HG03575 (cell line): Measurements from ENCODE around the gene GPR35.

Experiments
- ATAC-seq: cut with Tn5 transposase; IDR thresholded peaks from one replicate; pipeline ENCODE4 v1.9.1; 2021; ENCODE audit not compliant: unreplicated experiment, insufficient number of reproducible peaks, low FRiP score; ENCODE audit errors: extremely low read depth

GPR35 gene, protein sequence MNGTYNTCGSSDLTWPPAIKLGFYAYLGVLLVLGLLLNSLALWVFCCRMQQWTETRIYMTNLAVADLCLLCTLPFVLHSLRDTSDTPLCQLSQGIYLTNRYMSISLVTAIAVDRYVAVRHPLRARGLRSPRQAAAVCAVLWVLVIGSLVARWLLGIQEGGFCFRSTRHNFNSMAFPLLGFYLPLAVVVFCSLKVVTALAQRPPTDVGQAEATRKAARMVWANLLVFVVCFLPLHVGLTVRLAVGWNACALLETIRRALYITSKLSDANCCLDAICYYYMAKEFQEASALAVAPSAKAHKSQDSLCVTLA

DNA sequence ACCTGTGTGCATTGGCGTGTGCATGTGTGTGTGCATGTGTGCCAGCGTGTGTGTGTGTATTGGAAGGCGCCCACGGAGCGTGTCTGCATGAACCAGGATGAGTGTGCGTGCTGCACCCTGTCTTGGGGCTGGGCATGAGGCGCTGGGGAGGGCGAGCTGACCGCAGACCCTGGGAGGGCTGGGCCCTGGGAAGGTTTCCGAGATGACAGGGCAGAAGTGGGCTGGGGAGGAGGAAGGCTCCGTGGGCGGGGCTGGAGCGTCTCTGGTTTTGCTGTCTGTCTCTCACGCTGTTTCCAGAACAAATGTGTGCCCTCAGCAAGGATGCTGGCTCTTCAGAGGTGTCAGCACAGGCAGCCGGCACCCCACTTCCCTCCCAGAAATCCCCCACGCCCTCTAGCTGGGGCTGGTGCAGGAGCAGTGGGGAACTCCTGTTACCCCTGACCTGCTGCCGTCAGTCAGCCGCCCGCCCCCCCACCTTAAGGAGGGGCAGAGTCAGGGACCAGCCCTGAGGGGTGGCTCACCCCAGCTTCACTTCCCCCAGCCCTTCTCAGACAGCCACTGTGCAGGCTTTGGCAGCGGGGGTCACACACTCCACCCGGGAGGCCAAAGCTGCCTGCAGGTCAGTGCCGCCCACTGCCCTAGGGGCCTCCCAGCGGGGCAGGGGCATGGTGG is at the start of gene GPR35:
Gene GPR35, plus strand, starts transcription at position 531 of the 672 bp plus-strand sequence. CDS start 4,473 bp downstream, outside the sequence.
- ATAC-seq: no peak

DNA sequence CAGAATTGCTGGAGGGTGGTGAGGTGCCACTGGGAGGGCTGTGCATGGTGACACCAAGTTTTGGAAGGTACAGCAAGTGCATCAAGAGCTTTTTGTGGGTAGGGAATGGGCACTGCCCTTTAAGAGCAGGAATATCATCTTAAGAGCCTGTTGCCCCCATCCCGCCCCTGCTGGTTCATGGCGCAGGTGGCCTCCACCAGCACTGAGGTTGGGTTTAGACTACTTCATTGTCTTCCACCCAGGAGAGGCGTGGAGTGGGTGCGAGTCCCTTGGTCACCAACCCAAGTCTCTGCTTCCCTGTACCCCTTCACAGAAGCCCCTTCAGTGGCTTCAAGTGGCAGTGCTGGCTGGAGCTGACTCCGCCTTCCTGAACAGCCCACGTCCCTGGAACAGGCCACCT is 49.2 kb upstream of the GPR35 start:
- no peak for ATAC-seq

DNA sequence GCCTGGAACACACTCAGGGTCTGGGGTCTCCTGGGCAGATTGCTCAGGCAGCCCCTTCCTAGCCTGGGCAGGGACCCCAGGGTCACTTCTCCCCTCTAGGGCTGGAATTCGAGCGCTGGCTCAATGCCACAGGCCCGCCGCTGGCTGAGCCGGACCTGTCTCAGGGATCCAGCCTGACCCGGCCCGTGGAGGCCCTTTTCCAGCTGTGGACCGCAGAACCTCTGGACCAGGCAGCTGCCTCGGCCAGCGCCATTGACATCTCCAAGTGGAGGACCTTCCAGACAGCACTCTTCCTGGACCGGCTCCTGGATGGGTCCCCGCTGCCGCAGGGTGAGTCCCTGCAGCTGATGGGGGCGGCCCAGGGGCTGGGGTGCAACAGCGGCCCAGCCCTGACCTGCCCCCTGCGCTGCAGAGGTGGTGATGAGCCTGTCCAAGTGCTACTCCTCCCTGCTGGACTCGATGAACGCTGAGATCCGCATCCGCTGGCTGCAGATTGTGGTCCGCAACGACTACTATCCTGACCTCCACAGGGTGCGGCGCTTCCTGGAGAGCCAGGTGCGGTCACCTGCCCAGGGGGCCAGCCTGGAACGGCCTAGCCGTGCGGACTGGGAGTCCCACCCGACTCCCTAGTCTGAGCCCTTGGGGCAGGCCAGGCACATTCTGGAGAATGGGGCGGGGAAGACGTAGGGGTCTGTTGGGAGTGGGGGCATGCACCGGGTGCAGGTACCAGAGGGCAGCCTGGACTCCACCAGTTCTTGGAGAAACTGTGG is 48.7 kb upstream of the GPR35 start:
- ATAC-seq: no peak

DNA sequence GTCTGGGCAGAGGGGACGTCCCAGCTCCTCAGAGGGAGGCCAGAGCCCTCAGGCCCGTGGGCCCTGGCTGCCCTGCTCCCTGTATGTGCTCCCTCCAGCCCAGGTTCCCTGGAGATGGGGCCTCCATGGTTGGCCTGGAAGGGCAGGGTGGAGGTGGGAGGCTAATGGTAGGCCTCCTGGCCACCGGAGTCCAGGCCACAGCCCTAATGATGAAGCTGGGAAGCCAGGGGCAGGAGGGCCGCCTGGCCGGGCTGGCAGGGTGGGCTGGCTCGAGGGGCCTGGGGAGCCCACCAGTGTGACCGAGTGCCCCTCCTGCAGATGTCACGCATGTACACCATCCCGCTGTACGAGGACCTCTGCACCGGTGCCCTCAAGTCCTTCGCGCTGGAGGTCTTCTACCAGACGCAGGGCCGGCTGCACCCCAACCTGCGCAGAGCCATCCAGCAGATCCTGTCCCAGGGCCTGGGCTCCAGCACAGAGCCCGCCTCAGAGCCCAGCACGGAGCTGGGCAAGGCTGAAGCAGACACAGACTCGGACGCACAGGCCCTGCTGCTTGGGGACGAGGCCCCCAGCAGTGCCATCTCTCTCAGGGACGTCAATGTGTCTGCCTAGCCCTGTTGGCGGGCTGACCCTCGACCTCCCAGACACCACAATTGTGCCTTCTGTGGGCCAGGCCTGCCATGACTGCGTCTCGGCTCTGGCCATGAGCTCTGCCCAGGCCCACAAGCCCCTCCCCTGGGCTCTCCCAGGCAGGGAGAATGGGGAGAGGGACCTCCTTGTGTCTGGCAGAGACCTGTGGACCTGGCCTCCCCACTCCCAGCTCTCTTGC is 47.8 kb upstream of the GPR35 start:
- ATAC-seq: no peak

DNA sequence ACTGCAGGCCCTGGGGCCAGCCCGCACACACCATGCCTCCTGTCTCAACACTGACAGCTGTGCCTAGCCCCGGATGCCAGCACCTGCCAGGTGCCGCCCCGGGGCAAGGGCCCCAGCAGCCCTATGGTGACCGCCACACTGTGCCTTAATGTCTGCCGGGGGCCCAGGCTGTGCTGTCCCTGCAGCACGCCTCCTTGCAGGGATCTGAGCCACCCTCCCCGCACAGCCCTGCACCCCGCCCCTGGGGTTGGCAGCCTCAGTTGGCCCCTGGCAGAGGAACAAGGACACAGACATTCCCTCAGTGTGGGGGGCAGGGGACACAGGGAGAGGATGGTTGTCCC is 47.2 kb upstream of the GPR35 start:
- ATAC-seq: no peak

DNA sequence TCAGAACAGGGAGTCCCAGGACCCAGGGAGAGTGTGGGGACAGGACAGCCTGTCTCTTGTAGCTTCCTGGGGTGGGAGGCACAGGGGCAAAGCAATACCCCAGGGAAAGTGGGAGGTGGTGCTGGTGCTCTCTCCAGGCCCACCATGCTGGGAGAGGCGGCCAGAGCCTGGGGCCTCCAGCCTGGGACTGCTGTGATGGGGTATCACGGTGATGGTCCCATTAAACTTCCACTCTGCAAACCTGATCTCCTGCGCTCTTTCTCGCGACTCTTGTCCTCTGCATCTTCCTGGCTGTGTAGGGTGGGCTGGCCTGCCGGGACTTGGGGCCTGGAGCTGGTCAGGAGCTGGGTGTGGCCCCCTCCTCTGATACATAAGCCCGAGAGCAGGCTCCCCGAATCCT is 46.8 kb upstream of the GPR35 start:
- ATAC-seq: no peak

DNA sequence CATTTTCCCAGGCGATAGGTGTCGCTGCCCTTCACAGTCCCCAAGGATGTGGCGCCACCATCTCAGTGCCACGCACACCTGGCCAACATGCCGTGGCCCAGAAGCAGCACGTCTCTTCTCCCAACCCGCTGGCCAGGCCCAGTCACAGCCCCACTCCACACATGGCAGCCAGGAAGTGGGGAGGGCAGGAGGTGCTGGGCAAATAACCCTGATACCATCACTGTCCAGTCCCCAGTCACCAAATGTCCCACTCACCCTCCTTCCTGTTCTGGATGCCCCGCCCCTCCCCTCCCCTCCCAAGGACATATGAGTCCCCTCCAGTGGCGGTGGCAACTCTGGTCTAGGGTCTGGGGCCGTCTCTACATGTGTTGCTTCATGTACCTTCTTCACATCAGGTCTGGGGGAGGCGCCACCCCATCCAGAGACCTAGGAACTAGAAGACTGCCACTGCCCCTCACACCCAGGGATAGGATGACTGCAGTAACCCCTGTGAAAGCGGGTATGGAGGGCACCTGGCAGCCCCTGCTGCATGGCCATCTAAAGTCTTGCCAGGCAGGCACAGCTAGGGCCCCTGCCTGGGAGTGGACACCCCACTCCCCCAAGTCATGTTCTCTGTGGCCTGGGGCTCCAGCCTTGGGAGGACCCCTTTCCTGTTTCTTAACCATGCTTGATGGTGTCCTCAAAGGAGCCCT is 46.1 kb upstream of the GPR35 start:
- ATAC-seq: no peak

DNA sequence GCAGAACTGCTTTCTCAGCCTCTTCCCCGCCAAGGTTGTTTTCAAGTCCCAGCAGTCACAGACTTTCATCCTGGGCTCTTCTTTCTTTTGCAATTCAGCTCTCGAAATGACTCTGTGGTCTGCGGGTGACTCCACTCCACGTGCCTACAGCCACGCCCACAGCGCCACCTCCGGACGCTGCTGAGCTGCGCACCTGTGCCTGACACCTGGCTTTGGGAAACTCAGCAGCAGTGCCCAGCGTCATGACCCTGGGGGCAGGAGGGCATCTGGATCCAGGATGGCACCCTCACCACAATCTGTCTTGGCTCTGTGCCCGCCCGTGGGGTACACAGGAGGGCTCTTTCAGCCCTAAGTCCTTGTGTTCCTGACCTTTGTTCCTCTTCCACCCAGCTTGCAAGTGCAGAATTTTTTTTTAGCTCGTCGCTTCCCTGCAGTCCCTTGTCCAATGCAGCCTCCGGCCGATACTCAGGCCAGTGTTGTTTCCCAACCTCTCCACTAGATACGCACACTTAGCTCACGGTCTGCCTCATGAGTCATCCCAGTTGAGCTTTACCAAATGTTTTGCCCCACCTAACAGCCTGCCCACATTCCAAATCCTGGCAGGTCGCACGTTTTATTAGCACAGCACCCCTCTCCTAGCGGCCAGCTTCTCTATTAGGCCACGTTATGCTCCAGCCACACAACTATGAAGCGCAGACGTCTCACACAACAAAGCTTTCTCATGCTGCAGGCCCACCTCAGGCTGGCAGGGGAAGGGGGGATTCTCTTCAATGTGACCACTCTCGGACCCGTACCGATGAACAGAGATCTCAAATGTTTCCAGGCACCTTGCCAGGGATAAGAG is 45.3 kb upstream of the GPR35 start:
- ATAC-seq: no peak

DNA sequence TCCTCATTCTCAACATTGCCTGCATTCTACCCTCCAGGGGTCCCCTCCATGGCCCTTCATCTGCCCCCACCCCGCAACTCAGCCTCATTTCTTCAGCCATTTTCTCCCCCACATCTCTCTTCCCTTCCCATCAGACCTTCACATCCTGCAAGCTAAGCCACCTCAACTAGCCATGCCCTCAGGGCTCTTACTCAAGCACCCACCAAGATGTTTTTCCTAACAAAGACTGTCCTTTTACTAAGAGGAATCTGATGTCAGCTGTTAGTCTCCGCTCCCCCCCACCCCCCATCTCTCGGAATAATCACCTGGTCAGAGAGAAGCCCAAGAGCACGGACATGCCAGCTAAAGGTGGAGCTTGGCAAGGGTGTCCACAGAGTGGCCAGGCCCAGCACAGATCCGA is 43.5 kb upstream of the GPR35 start:
- no peak for ATAC-seq

DNA sequence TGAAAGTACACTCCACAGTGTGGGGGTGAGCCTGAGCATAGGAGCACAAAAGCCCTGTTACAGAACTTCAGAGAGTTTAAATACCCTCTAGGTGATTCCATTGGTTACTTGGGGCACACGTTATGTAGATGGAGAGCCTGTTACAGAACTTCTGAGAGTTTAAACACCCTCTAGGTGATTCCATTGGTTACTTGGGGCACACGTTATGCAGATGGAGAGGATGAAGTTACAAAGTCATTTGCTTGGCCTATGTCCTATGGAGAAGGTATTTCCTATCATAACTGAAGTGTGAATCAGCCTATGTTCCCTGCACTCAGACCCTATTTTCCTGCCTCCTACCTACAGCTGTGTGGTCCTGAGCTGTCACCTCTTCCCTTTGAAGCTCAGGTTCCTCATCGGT is 42.5 kb upstream of the GPR35 start:
- no peak for ATAC-seq

DNA sequence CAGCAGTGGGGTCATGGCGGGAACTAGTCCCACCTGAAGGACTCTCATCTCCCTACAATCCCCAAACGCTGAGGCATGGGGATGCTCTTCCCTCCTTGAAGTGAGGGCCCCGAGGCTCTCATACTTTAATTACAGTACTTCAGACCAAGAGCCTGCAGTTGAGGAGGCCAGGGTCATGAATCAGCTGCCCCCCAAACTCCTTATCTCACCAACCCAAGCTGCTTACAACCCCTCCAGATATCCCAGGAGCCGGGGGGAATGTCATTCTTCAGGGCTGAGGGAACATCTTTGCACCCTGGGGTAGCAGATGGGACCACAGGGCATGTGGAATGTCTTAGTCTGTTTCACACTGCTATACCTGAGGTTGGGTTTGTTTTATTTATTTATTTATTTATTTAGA is 41.5 kb upstream of the GPR35 start:
- no peak for ATAC-seq

DNA sequence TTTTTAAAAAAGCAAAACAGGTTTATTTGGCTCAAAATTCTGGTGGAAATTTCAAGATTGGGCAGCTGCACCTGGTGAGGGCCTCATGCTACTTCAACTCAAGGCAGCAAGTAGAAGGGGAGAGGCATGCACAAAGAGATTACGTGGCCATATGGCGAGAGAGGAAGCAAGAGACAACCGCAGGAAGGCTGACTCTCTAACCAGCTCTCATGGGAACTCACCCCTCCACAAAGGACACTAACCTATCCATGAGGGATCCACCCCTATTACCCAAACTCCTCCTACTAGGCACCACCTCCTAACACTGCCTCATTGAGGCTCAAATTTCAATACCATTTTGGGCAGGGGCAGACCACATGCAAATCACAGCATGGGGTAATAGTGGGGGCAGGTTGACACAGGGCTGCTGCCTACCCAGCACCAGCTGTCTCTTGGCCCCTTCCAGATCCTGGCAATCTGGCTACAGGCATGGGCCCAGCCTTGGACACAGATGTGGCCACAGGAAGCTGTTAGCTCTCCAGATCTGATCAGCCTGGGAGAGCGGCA is 40.7 kb upstream of the GPR35 start:
- ATAC-seq: peak; percentile 61

DNA sequence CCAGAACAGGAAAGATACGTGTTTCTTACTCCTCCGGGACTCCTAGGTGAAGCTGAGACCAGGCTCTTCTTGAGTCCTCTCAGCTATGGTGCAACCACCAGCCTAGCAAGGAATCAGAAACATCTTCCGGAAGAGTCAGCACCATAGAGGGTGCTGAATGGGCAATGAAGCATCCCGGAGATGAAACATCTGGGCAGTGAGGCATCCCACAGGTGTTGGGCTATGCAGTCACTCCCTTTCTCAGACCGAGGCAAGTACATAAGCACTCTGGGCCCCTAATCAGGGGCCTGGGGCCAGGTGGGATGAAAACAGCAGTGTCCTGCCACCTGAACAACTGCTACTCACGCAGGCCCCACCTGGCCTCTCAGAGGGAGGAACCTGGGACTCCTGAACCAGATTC is 40.2 kb upstream of the GPR35 start:
- peak; percentile 20 for ATAC-seq

DNA sequence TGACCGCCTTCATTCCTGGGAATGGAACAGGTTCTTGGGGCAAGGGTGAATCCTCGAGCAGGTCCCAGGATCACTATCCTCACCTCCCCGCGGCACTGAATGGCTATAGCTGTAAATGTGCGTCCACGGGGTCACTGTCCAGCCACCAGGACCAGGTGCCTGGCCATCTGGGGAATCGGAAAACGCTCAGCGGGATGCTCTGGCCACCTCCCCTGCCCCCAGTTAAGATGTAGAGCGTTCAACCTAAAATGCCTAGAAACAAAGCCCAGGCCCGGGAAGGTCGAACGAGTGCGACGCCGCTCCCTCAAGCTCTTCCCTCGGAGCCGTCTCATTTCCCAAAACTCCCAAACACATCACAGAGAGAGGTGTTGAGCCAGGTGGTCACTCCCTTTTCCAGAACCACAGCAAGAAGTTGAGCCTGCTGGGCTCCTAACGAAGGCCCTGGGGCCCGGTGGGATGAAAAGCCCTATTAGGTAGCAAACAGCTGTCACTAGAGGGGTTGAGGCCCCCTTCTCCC is 39.5 kb upstream of the GPR35 start:
- ATAC-seq: no peak

DNA sequence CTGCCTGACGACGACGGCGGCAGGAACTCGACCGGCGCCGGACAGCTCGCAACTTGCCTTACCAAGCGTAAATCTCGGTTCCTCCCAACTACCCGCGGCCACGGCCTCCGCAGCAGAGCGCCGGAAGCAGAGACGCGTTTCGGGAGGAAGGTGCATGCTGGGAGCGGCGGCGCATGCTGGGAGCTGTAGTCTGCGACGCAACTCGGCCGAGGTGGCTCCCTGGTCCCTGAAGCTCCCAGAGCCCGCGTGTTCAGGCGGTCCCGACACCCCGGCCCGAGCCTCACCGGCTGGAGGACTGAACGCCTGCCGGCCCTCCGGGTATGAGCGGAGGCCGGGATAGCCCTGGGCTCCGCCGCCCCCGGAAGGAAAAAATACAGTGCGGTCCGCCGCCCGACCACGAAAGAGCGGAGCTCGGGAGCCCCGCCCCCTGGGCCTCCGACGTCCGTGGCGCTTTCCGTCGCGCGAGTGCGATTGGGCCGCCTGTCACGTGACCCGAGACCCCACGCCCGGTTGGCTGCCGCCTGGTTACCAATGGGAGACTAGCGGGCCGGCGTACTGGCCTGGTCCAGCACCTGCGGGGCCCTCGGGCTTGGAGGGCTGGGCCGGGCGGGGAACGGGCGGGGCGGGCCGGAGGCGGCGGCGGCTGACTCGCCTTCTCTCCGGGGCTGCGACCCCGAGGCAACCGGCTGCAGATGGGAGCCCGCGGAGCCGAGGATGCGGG is 38.9 kb upstream of the GPR35 start, which contains the start of gene CAPN10:
Gene CAPN10, plus strand, starts transcription at position 537 of the 721 bp plus-strand sequence. Its CDS starts 178 bp downstream, at position 715.
- peak; percentile 28 for ATAC-seq

DNA sequence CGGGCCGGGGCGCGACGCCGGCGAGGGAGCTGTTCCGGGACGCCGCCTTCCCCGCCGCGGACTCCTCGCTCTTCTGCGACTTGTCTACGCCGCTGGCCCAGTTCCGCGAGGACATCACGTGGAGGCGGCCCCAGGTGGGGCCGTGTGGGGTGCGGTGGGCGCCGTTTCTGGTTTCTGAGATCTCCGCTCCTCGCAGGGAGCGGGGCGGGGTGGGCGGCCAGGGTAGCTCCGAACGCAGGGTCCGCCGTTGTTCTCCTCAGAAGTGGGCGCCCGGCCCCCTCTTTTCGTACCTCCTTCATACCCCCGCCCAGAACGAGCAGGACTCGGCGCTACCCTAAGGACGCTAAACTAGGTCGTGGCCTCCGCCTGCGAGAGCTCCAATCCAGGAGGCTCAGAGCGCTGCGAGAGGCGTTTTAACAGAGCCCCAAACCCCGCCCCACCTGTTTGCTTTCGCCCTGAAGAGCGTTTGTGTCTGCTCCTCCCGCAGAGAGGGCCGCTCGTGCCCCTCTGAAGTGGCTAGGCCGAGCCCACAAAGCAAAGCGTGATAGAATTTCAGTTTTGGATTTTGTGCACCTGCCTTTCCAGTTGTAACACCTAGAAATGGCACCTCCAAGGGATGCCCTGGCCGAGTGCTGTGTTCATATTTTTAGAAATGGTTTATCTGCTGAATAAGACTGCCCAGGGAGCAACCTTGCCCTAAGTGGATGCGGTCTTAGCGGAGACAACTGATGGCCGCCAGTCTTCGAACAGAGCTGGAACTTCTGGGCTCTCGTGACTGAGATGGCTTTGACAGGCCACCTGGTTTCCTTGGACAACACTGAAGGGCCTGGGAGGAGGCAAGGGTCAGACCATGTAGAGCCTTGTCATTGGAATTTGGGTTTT is 38.1 kb upstream of the GPR35 start:
- ATAC-seq: no peak
